ENCODE measurements around the gene LRRC4C. TPM values are rescaled to one million over a fixed set of nuclear protein-coding genes. Genes with fewer than 3 reads are reported as not detected.

LRRC4C gene
- polyA plus RNA-seq, 1 of the 3 experiments (the other 2 are of a cell fraction), result 0.16 TPM

GRCh38 chr11:41085123-41085522 is 374.3 kb downstream of the LRRC4C start (continued):
- TF ChIP-seq PBX3 (IDR thresholded peaks at IDR 0.05) (no peak), FOSL2 (IDR thresholded peaks at IDR 0.05; ENCODE audit: borderline replicate concordance, low read depth) (no peak), CTCF (IDR thresholded peaks at IDR 0.05) (no peak), YY1 (IDR thresholded peaks at IDR 0.05; ENCODE audit: low read depth) (no peak), MAX (IDR thresholded peaks at IDR 0.05; ENCODE audit: low read depth) (no peak), CHD2 (IDR thresholded peaks at IDR 0.05; ENCODE audit: low read length, partially characterized antibody) (no peak), GATA2 (CRISPR knock-in tag; IDR thresholded peaks at IDR 0.05) (no peak)

- H3K27me3 ChIP-seq (ENCODE audit: insufficient read depth), result no peaks in the 10 kb centered on the region
- DNase-seq, result no peak
- no peaks in the 10 kb centered on the region for H3K79me2 ChIP-seq (ENCODE audit: insufficient read depth)
- CTCF ChIA-PET, result no interaction called here
- H3K9me2 ChIP-seq, result no peaks in the 10 kb centered on the region
- H3K4me3 ChIP-seq (ENCODE audit: low read depth in 2 of 2, low read length in 1 of 2), result no peak overlapping the region
- whole genome bisulfite sequencing (ENCODE audit: low lambda C conversion rate), result 31% methylated on average over 8 of the region's 8 CpGs
- no peaks in the 10 kb centered on the region for H3K9me3 ChIP-seq
- H3K4me1 ChIP-seq (ENCODE audit: control insufficient read depth in 1 of 2, insufficient read depth in 2 of 2, low read depth in 1 of 2, low read length in 1 of 2), result no peaks in the 10 kb centered on the region
- no peaks in the 10 kb centered on the region for H3F3A ChIP-seq (replicated peaks; ENCODE audit: insufficient read depth)
- no peak overlapping the region for H2AFZ ChIP-seq (ENCODE audit: low read depth)
- no peaks in the 10 kb centered on the region for H4K20me1 ChIP-seq (ENCODE audit: insufficient read depth)
- H3K4me2 ChIP-seq, result no peak overlapping the region
- TF ChIP-seq SMC3 (IDR thresholded peaks at IDR 0.05; ENCODE audit: low read depth, low read length) (no peak), PBX3 (IDR thresholded peaks at IDR 0.05) (no peak), TCF12 (IDR thresholded peaks at IDR 0.05) (no peak), NFIC (IDR thresholded peaks at IDR 0.05; ENCODE audit: borderline replicate concordance) (no peak), GABPA (IDR thresholded peaks at IDR 0.05; ENCODE audit: low read depth) (no peak), IRF3 (IDR thresholded peaks at IDR 0.05; ENCODE audit: low read depth, low read length) (no peak), YY1 (IDR thresholded peaks at IDR 0.05; ENCODE audit: low read depth) (no peak), CTCF (IDR thresholded peaks at IDR 0.05) (no peak), MEF2A (IDR thresholded peaks at IDR 0.05; ENCODE audit: borderline replicate concordance, low read depth) (no peak), NRF1 (IDR thresholded peaks at IDR 0.05; ENCODE audit: low read depth, low read length) (no peak), FOXM1 (IDR thresholded peaks at IDR 0.05; ENCODE audit: low read depth) (no peak), USF1 (IDR thresholded peaks at IDR 0.05; ENCODE audit: borderline replicate concordance, low read depth) (no peak), MAX (IDR thresholded peaks at IDR 0.05; ENCODE audit: low read depth) (no peak), MXI1 (IDR thresholded peaks at IDR 0.05; ENCODE audit: low read depth, low read length) (no peak), RAD21 (IDR thresholded peaks at IDR 0.05; ENCODE audit: low read length) (no peak), GATA2 (CRISPR knock-in tag; IDR thresholded peaks at IDR 0.05) (no peak), ZBTB33 (IDR thresholded peaks at IDR 0.05; ENCODE audit: borderline replicate concordance, low read depth) (no peak)
- H3K36me3 ChIP-seq (replicated peaks in 1 of 2; ENCODE audit: control insufficient read depth in 1 of 2, insufficient read depth in 2 of 2, low read length in 1 of 2), result no peaks in the 10 kb centered on the region
- H3K9ac ChIP-seq, result no peak overlapping the region
- POLR2A ChIA-PET, result no interaction called here
- no peak overlapping the region for H3K27ac ChIP-seq (ENCODE audit: low read depth in 2 of 2, low read length in 1 of 2)
Measured at GRCh38 chr11:41081756-41082285, 377.6 kb downstream of the LRRC4C start.

Measured in SK-N-SH (cell line).